NCI-H2196 (cell line): ENCODE data around the gene KRT4.

Experiments used
- DNase-seq: peaks from one replicate; lab custom pipeline; 2025; ENCODE audit not compliant: unreplicated experiment; lab: John Stamatoyannopoulos, UW

Gene KRT4

GRCh38 chr12:52837413-52837741, 23.5 kb upstream of the KRT4 start:
- no peak for DNase-seq

DNA sequence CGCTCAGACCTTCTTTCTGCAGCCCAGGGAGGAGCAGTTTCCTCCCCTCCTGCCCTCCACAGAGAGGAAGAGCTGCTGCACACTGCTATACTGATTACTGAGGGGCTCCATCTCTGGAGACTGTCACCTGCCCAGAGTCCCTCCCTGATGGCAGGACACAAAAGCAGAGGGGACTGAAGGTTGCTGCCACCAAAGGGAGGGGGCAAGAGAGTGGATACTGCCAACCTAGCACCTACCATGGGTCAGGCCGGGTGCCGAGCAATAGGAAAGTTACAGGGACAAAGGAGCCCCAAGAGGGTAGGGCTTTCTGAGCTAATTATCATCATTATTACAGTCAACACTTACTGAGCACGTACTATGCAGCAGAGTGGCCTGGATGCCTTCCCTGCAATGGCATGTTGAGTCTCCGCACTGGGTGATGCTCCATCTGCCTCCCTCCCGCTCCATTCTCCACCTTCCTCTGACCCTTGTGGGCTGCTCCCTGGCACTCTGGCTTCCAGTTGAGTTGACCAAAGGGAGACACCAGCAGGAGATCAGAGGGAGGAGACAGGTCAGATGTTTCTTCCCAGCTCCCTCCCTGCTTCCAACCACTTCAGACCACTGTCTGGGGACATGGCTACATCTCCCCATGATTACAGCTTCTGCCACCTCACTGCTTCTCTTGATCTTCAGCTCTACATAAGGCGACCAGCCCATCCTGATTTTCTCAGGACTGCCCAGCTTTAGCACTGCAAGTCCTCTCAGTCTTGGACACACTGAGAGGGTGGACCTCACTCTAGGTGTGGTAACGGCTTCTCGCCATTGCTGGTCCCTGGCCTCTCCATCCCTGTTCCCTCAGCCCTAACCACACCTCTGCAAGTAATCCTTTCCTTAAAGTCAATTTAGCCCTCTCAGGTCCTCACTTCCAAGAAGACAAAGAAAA, 22.8 kb upstream of the KRT4 start:
- no peak for DNase-seq

DNA sequence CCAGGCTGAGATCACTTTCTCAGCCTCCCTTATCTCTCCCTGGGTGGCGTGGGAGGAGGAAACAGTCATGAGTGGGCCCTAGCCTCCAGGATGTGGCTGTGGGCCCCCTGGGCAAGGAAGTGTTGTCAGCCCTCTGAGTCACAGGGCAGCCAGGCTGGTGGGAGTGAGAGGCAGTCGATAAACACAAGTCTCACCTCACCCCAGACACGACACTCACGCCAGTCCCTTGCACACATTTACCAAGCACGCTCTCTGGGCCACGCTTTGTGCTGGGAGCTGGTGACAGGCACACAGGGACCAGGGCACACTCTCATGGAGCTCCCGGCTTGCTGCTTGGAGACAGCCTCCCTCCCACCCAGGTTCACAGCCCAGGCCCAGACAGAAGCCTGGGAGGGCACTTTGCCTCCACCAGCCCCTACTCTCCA, 22.1 kb upstream of the KRT4 start:
- DNase-seq = no peak

GRCh38 chr12:52835271-52836041, 21.5 kb upstream of the KRT4 start:
- no peak for DNase-seq

DNA sequence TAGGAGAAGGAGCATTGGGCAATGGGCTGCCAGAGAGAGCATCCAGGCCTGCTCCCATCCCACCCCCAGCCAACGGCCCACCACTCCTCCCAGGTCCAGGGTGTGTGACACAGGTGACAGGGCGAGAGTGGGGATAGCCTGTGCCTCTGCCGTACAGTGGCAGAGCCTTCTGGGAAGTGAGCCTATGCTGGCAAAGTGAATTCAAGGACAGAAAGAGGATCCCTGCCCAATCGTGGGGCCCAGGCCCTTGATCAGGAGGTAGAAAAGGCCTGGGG, 20.7 kb upstream of the KRT4 start:
- DNase-seq = no peak

DNA sequence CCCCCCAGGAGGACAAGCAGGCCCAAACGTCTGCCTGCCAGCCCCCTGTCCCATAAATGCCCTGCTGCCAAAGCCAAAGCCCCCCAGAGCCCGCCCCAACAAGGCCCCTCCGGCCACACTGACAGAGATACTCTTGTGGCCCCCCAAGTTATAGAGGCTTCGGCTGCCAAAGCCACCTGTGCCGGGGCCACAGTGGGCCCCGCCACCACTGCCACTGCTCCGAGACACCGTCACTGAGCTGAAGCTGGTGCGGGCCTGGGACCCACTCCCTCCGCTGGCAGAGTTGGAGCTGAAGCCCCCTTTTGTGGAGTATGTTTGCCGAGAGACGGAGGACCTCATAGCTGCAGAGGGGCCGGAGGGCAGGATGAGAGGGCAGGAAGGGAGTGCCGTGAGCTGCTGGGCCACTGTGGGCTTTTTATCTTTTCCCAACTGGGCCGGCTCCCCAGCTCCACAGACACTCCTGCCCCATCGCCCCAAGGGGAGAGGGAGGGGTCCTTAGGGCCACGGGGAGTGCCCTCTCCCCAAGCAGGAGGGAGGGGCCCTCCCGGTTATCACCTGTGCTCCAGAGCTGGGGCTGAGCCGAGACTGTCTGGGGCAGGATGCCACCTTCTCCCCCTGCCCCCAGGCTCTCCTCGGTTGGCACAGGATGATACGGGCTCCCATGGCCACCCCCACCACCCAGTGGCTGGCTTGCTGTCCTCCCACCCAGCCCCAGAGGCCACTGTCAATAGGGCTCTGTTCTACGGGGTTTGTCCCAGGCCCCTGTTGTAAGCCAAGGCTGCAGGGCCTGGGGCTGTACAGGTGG, 20.2 kb upstream of the KRT4 start, which contains the start of gene KRT79:
KRT79 (minus strand) TSS at position 390 of the 805 bp plus-strand sequence; CDS start at position 339, 51 bp downstream.
- no peak for DNase-seq

DNA sequence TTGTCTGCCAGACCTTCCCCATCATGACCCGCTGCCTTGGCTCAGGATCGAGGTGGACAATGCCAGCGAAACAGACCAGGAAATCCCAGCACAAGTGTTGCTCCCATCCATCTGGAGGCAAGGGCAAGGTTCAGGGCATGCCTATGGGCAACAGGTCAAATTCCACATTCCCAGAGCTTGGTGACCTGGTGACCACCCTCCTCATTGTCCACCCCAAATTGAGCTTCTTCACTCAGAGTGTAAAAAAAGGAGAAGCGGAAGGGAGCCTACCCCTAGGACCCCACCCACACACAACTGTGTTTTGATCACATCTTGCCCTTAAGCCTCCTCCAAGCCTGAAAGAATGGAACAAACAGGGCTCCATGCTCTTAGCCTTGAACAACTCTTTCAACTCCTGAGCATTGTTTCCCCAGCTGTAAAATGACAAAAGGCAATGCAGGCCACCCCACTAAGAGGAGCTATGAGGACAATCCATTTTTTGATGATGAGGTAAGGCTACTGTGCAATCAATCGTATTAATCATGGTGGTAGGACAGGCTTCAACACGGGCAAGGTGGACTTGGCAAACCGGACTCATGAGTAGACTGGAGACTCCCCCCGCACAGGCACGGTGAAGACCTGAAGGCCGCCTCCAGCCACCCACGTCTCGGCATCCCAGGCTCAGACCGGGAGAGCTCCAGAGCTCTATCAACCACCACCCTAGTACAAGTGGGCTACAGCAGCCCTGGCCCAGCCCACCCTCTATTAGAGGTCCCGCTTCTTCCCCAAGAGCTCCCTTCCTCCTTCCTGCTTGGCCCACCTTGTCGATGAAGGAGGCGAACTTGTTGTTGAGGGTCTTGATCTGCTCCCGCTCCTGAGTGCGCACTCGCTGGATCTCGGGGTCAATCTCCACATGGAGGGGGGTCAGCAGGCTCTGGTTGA, 19.3 kb upstream of the KRT4 start:
- no peak for DNase-seq

GRCh38 chr12:52832451-52832850, 18.5 kb upstream of the KRT4 start:
- no peak for DNase-seq

DNA sequence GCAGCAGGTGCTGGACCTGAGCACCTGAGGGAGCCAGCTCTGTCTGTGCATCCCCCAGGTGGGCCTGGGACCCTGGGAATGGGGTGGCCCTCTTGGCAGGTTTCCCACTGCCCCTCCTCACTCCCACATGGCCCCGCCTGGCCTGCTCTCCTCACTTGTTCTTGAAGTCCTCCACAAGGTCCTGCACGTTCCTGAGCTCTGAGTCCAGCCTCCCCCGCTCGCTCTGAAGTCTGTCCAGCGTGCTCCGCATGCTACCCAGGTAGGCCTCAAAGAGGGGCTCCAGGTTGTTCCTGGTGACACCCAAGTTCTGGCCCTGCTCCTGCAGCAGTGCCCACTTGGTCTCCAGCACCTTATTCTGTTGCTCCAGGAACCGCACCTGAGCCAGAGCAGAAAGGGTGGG, 17.3 kb upstream of the KRT4 start:
- DNase-seq = no peak

GRCh38 chr12:52829986-52830770, 16.3 kb upstream of the KRT4 start:
- DNase-seq = no peak

DNA sequence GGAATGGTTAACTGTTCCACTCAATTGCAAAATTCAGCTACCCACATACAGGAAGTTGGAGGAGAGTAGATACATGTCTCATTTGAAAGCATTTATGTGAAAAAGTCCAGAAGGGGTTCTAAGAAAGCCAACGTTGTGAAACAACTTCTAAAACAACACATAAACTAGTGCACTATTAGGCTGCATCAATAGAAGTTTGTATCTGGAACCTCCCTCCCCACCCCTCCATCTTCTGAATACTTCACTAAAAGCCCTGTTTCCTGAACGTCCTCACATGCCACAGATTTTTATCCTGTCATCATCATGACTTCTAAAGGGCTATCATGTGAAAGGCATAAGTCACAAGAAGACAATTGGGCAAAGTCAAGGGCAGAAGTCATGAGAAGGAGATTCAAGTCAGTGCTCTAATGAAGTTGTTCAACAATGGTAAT, 14.7 kb upstream of the KRT4 start:
- no peak for DNase-seq

- DNase-seq = no peak
Measured at GRCh38 chr12:52828156-52828555, 14.2 kb upstream of the KRT4 start.

DNA sequence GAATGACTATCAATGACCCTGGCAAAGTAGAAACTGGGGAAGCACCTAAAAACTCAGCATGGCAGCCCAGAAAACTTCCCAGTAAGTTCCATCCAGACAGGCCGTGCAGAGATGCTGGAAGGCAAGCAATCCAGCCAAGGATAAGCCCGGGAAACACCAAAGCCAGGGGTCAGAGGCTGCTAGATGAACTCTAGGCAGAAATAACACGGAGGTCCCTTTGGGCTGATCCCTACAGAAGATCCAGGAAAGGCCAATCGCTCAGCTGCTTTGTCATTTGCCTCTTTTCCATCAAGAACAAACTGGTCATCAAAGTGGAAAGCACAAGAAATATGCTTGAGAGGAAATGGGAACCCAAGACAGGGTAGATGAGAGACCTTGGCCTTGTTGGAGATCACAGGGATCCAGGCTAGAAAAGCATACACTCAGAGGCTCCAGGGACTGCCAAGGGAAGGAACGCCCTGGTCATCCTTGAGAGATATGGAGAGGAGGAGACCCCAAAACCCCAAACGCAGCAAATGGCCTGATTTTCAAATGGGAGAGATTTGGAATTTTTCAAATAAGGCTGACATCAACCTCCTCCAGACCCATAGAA, 13.7 kb upstream of the KRT4 start:
- no peak for DNase-seq

- DNase-seq = no peak
Measured at GRCh38 chr12:52826611-52827498, 12.9 kb upstream of the KRT4 start.

DNA sequence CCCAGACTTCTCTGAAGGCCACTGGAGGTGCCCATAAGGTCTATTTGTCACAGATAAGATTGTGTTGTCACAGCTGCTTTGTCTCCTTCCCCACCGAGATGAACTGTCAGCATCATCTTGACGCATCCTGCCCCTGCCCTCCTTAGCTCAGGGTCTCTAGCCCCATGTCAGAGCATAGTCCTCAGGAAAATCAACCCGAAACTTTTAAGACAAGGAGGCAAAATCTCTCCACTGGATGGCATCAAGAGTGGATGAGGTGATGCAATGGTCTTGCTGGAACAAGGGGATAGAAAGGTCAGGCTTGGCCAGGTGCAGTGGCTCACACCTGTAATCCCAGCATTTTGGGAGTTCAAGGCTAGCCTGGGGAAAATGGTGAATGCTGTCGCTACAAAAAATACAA, 12.0 kb upstream of the KRT4 start:
- DNase-seq = no peak

DNA sequence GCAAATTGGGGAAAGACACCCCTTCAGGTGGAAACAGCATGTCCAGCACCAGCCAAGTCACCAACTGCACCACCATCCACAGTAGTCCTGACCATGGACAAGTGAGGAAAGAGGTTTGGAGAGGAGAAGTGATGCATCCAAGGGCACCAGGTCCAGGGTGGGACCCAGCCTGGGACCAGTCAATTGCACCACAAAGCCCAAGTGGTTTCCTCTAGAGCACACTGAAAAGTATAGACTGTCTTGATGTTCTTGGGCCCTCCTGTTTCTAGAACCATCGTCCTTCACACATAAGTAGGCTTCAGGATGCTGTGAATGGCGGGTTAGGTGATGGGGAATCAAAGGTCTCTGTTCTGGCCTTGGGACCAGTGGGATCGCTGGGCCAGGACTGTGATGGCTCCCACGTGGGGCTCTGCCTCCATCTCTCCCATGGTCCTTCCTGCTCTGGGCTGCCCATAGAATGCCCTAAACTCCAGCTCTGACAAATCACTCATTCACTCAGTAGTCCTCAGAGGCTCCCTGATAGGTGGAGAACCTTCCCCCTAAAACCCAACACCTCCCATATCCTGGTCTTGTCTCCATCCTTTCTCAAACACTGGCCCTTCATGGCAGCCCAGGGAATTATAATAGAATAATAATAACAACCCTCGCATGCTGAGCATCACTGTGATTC, 11.0 kb upstream of the KRT4 start:
- DNase-seq = no peak

DNA sequence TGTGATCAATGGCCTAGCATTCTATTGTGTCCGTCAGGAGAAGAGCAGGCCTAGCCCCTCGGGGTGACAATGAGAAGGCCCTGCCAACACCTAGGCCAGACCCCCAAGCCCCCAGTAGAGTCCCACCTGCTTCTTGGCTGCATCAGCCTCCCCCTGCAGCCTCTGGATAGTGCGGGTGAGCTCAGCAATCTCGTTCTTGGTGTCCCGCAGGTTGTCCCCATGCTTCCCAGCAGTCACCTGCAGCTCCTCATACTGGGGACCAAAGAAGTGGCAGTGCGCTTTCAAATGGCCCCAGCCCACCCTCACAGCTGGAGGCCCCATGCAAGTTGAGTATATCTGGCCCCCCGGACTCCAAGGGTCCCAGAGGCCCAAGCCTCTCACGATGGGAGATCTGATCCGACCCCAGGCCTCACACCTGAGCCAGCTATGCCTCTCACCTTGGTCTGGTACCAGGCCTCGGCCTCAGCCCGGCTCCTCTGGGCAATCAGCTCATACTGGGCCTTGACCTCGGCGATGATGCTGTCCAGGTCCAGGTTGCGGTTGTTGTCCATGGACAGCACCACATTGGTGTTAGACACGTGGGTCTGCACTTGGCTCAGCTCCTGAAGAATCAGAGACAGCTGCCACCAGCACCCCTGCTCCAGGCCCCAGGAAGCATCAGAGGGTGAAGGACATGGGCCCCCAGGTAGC, 10.0 kb upstream of the KRT4 start:
- DNase-seq = no peak
